GM04504 (cell line): Measurements from ENCODE around the gene HBM.
"Not testable (repeated sequence)": the region's sequence is repeated elsewhere in the genome, so short reads cannot be mapped to it uniquely, and the experiment has no call there.

ENCODE experiments used
- DNase-seq: peaks from one replicate; pipeline ENCODE4 v3.0.0-alpha.2; 2012; ENCODE audit warnings: low read depth

The HBM gene

DNA sequence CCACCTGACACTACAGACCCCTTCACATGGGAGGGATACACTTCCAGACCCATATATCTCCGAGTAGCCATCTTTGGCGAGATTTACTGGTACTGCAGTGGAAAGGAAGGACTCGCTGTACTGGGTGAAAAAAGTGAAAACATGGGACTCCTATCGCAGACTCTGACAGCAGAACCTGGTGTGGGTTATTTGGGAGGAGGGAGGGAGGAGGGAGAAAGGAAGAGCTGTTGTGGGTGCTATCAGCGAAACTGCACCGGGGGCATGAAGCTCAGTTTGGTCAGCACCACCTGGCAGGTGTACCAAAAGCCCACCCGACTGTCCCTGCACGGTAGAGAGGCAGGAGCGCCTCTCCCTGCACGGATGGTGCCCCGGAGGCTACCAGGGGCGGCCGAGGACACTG, 19.4 kb downstream of the HBM start:
- no peak for DNase-seq

DNA sequence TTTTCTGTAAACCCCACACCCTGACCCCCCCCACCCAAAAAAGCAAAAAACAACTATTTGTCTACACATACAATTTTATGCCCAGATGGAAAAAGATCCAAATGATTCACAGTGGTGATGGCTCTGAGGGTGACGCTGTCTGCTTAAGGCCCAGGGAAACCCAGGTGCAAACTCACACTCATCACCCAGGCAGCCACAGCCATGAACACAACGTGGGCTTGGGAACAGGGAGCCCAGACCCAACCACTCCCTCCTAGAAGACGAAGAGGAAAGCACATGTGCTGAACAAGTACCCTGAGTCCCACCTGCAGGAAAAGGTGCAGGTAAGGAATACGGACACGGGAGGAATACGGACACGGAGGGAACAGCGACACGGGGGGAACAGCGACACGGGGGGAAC, 19.9 kb downstream of the HBM start:
- DNase-seq, result no peak

DNA sequence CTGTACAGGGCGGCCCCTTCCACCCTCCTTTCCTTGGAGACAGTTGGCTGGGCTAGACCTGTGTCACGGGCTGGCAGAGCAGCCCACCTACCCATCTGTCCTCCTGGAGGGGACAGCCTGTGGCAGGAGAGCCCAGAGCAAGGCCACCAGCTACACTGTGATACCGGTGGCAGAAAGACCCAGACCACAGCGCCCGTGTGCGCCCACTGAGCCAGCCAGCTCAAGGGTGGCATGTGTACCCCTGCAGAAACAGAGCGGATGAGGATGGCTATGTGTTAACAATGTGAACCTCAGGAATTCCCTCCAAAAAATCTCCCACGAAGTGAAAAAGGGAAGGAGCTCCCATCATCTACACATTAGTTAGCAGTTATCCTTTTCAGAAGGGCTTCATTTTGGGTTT, 21.6 kb downstream of the HBM start:
- DNase-seq, result no peak

DNA sequence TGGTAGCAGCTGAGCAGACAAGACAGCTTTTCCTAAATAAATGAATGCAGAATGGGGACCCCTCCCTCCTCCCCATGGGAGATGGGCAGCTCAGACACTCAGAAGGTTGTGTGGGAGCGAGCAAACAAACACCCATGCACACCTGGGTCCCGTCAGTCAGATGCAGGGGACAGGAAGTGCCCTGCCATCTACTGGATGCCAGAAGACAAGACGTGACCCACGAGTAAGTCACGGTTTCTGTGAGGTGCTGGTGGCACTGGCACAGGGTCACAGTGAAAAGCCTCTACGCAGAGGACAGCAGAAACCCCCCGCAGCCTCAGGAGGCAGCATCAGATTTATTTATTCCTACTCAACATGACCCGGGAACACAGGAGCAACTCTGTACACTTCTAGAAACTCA, 22.9 kb downstream of the HBM start:
- DNase-seq, result no peak

DNA sequence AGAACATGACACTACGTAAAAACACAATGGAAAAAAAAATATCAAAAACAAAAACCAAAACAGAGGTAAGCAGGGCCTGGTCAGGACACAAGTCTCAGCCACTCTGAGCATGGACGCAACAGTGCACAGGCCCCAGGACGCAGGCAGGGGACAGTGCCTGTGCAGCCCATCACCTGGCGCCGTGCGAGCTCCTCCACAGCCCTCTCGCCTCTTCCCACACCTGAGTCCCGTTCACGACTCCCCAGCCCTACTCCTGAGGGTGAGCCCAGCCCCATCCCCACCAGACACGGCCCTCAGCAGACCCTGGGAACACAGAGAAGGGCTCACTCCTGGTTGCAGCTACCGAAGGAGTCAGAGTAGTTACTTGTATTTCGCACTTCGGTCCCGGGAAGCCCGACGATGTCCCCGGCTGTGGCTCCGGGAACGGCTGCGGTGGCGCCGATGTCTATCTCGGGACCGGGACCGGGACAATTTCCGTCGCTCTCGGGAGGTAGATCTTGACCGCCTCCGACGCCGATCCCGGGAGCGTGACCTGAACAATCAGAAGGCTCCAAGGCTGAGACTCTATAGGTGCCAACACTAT, 23.9 kb downstream of the HBM start:
- DNase-seq, result no peak

DNA sequence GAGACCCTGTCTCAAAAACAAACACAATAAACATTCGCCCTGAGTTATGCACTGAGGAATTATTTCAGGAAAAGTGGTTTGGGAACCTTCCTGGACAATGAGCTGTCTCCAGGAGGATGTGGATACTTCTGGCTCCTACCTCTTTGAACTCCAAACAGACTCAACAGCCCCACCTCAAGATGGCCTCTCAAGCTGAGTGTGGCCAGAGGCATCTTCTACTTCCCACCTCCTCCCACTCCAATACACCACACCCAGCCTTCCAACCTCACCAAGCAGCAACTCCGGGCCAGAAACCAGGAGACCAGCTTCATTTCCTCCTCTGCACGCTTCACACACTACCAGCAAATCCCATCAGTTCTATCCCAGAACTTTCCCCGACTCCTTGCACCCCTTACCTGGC, 26.1 kb downstream of the HBM start:
- no peak for DNase-seq

DNA sequence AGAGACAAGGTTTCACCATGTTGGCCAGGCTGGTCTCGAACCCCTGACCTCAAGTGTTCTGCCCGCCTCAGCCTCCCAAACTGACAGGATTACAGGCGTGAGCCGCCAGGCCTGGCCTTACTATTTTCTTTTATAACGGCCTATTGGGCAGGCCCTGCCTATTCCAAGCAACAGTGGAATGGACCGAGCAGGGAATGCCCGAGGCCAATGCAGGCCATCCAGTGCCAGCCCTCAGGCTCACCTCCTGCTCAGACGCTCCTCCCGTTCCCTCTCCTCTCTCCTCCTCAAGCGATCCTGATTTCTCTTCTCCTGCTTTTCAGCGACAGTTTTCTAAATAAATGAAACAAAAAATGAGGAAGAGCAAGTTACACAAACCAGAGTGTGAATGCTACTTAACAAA, 26.9 kb downstream of the HBM start:
- no peak for DNase-seq

DNA sequence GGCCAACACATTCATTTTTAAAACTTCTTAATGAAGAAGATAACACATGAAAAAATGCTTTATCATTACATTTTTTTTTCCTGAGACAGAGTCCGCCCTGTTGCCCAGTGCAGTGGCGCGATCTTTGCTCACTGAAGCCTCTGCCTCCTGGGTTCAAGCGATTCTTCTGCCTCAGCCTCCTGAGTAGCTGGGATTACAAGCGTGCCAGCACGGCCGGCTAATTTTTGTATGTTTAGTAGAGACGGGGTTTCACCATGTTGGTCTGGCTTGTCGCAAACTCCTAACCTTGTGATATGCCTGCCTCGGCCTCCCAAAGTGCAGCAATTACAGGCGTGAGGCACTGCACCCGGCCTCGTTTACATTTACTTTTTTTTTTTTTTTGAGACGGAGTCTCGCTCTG, 27.7 kb downstream of the HBM start:
- no peak for DNase-seq

DNA sequence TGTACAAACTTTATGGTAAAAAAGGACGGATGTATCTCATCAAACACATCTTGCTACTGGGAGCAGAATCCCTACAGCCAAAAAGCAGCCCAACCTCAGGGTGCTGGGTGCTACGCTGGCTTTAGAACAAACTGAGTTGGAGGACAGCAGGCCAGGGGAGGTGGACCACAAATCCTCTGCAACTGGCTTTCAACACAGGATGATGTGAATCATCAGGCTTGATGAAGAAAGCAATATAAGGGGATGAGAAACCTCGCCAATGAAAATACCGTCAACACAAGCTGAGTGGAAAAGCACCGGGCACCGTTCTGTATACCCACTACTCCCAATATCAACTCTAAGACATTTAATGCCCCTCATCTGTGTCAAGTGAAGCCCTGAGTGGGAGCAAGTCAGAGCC, 28.7 kb downstream of the HBM start:
- no peak for DNase-seq

DNA sequence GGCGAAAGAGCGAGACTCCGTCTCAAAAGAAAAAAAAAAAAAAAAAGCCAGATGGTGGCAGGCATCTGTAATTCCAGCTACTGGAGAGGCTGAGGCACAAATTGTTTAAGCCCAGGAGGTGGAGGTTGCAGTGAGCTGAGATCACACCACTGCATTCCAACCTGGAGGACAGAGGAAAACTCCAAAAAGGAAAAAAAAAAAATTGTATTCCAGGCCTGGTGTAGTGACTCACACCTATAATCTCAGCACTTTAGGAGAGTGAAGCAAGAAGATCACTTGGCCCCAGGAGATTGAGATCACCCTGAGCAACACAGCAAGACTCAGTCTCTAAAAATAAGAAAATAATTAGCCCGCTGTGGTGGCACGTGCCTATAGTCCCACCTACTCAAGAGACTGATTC, 34.6 kb downstream of the HBM start:
- peak; percentile 59 for DNase-seq

DNA sequence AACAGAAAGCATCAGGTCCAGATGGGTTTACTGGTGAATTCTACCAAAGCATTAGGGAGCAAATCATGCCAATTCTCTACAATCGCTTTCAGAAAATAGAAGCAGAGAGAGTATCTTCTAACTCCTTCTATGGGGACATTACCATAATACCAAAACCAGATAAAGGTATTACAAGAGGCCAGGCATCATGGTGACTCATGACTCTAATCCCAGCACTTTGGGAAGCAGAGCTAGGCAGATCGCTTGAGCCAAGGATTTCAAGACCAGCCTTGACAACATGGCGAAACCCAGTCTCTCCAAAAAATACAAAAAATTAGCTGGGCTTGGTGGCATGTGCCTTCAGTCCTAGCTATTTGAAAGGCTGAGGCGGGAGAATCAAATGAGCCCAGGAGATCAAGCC, 37.5 kb downstream of the HBM start:
- no peak for DNase-seq

DNA sequence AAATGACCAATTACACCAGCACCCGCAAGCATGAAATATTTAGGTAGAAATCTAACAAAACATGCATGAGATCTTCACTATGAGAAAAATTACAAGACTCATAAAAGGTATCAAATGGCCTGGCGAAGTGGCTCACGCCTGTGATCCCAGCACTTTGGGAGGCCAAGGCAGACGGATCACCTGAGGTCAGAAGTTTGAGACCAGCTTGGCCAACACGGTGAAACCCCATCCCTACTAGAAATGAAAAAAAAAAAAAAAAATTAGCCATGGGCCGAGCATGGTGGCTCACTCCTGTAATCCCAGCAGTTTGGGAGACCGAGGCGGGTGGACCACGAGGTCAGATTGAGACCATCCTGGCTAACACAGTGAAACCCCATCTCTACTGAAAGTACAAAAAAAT, 38.3 kb downstream of the HBM start:
- not testable (repeated sequence) for DNase-seq

DNA sequence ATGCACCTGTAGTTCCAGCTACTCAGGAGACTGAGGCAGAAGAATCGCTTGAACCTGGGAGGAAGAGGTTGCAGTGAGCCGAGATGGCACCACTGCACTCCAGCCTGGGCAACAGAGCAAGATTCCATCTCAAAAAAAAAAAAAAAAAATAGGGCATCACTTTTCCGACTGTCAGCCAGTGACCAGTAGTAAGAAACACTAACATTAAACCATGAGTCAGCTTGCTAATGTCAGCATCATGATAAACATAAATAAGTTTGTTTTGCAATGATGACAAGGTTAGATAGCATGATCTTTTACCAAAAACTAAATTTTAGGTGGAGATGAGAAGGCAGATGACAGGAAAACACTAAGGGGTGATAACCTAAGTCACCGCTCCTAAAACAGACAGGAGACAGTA, 43.6 kb downstream of the HBM start:
- DNase-seq, result not testable (repeated sequence)

DNA sequence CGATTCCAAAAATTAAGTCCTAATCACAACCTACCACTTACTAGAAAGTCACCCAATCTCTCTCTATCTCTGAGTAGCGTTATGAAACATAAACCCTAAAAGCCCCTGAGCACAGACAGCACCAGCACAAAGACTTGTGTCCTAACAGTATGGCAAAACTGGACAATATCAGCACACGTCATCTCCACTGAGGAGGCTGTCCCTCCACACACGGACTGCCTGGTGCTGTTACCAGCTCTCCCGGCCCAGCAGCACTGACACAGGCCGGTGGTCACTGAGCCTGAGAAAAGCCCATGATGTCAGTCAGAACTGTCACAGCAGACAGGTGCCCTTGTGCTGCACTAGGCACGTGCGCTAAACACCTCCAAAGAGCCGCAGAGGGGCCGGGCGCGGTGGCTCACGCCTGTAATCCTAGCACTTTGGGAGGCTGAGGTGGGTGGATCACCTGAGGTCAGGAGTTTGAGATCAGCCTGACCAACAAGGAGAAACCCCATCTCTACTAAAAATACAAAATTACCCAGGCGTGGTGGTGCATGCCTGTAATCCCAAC, 45.9 kb downstream of the HBM start:
- not testable (repeated sequence) for DNase-seq

DNA sequence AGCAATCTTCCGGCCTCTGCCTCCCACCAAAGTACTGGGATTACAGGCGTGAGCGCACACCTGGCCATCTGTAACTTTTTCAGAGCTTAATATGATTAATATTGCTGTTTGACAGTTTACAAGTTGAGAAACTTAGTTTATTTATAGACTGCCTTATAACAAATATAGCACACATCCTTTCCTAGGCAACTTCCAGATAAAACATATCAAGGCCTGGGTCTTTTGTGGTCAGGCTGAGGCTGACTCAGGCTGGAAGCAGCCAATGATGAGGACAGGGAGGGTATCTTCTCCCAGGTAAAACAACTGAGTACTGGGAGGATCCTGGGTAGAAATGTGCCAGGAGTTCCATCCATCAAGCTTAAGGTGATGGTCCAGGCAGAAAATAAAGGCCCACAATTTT, 47.2 kb downstream of the HBM start:
- DNase-seq, result no peak
